Upper lobe of left lung (tissue), 4 donors: ENCODE results near the gene BATF2.

Experiments
- CTCF ChIP-seq, 6 experiments: fragments of 450-650 bp in 4 of 6; fragments of 200-600 bp in 2 of 6; sonication (generic) in 2 of 6; IDR thresholded peaks; one replicate each; pipeline ENCODE4 v1.5.1; 2016 to 2019; ENCODE audit warnings: antibody characterized with exemption in 6 of 6
- EP300 ChIP-seq, 4 donors: sonication (generic); formaldehyde crosslinking; IDR thresholded peaks; one replicate each; pipeline ENCODE4 v1.5.1; 2017; ENCODE audit warnings: antibody characterized with exemption in 4 of 4, control low read depth in 2 of 4

GRCh38 chr11:65045061-65045460 lies 48.3 kb upstream of the BATF2 start:
- TF ChIP-seq EP300 (IDR thresholded peaks at IDR 0.05): no peak
- TF ChIP-seq CTCF (IDR thresholded peaks at IDR 0.05): no peak
